ENCODE measurements around the gene SRGAP1. TPM values are rescaled to one million over a fixed set of nuclear protein-coding genes. Genes with fewer than 3 reads are reported as not detected.
A peak's percentile ranks its signal among the peaks of the same experiment; 100 is the strongest.

Gene SRGAP1
- total and polyA plus RNA-seq, 2 of the 13 experiments (the other 11 are each of a cell fraction or from before 2014, with no cell fraction given) = 1.6 to 3.4 TPM

GRCh38 chr12:63843721-63844390 lies 644 bp upstream of the SRGAP1 start (continued):
- TF ChIP-seq ZNF800 (CRISPR knock-in tag; IDR thresholded peaks at IDR 0.05) = peak; percentile 98
- peak; percentile 92 for TF ChIP-seq SALL2 (CRISPR knock-in tag; IDR thresholded peaks at IDR 0.05)
- TF ChIP-seq TBX2 (CRISPR knock-in tag; IDR thresholded peaks at IDR 0.05; ENCODE audit: borderline replicate concordance) = peak; percentile 88
- no peak for TF ChIP-seq EP300 (IDR thresholded peaks at IDR 0.05; ENCODE audit: low read depth in 2 of 2, low read length in 2 of 2)
- peak; percentile 37; the same call in 1 of the 2 replicates for TF ChIP-seq EP300 (CRISPR knock-in tag; IDR thresholded peaks at IDR 0.05; ENCODE audit: borderline replicate concordance)
- peak; percentile 87 for TF ChIP-seq ZNF574 (CRISPR knock-in tag; IDR thresholded peaks at IDR 0.05)
- peak; percentile 59; the same call in 1 of the 2 replicates for TF ChIP-seq MIER3 (CRISPR knock-in tag; IDR thresholded peaks at IDR 0.05; ENCODE audit: borderline replicate concordance)
- peak; percentile 78; the same call in 1 of the 2 replicates for TF ChIP-seq HOXA3 (CRISPR knock-in tag; IDR thresholded peaks at IDR 0.05)
- TF ChIP-seq ZGPAT (CRISPR knock-in tag; IDR thresholded peaks at IDR 0.05) = peak; percentile 93
- peak; percentile 97 for TF ChIP-seq ZNF761 (CRISPR knock-in tag; conservative IDR thresholded peaks at IDR 0.05)
- no peak for TF ChIP-seq NR1H2 (CRISPR knock-in tag; IDR thresholded peaks at IDR 0.05; ENCODE audit: borderline replicate concordance, low read depth)
- TF ChIP-seq E2F5 (CRISPR knock-in tag; conservative IDR thresholded peaks at IDR 0.05) = peak; percentile 44; the same call in 1 of the 2 replicates
- peak; percentile 67; the same call in 1 of the 2 replicates for TF ChIP-seq GFI1 (CRISPR knock-in tag; IDR thresholded peaks at IDR 0.05; ENCODE audit: borderline replicate concordance)
- TF ChIP-seq CC2D1A (CRISPR knock-in tag; IDR thresholded peaks at IDR 0.05) = no peak
- TF ChIP-seq ELF3 (CRISPR knock-in tag; IDR thresholded peaks at IDR 0.05) = no peak; the same call in none of the 2 replicates
- TF ChIP-seq ZBTB34 (CRISPR knock-in tag; IDR thresholded peaks at IDR 0.05) = peak; percentile 66; the same call in 1 of the 2 replicates
- TF ChIP-seq WIZ (CRISPR knock-in tag; IDR thresholded peaks at IDR 0.05) = 0 out of 2 replicates have a peak, but pooled peaks have one; percentile 14
- peak; percentile 55; the same call in 1 of the 2 replicates for TF ChIP-seq ZNF614 (CRISPR knock-in tag; IDR thresholded peaks at IDR 0.05; ENCODE audit: borderline replicate concordance)
- no peak for TF ChIP-seq TCF12 (IDR thresholded peaks at IDR 0.05)
- TF ChIP-seq TCF12 (CRISPR knock-in tag; IDR thresholded peaks at IDR 0.05) = peak; percentile 63; the same call in 1 of the 2 replicates
- TF ChIP-seq ADNP (CRISPR knock-in tag; IDR thresholded peaks at IDR 0.05) = no peak
